GM12878 (cell line): ENCODE data around the gene SRSF7.

Source experiments
- HCFC1 ChIP-seq: fragments of 150-350 bp; IDR thresholded peaks from 2 replicates; pipeline ENCODE4 v1.6.1; 2014; ENCODE audit warnings: low read length
- NRF1 ChIP-seq: conservative IDR thresholded peaks from 2 replicates; pipeline ENCODE4 v1.6.1; 2011; ENCODE audit warnings: mild to moderate bottlenecking, low read depth, low read length, improper control_type of control experiment
- RAD21 ChIP-seq: IDR thresholded peaks from 2 replicates; pipeline ENCODE4 v1.6.1; 2011; ENCODE audit warnings: mild to moderate bottlenecking, low read depth, low read length, moderate library complexity; ENCODE audit not compliant: insufficient read depth

DNA sequence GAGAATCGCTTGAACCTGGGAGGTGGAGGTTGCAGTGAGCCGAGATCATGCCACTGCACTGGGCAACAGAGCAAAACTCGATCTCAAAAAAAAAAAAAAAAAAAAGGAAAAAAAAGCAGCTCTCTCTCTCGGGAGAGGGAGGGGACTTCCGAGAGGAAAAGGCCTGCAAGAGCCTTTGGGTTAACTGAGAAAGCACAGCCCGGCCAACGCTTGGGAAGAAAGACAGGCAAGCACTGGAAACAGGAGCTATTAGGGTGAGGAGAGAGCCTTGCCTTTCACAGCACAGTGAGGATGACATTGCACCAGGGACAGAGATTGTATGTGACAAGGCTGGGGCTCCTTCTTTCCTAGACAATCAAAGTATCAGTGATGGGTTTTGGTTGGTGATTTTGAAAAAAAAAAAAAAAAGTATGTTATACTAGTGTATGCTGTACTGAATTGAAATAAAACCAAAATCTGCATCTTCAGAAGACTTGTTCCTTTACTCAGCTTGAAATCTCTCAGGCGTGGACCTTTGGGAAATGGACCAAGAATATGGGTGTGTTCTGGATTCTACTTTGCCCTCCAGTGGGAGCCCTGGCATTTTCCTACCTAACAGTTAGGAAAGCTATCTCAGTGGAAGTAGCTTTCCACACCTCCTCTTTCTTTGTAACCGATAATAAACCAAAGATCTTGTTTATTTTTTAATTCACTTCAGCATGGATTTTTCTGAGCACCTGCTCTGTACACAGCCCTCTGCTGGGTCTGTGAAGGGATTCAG is 16.7 kb downstream of the SRSF7 start:
- TF ChIP-seq RAD21 (no peak), HCFC1 (no peak), NRF1 (no peak)
